HepG2 (cell line): ENCODE measurements around the gene IL33. TPM values are rescaled to one million over a fixed set of nuclear protein-coding genes. Genes with fewer than 3 reads are reported as not detected.

Experiments used
- ATAC-seq: fragments of 200-7000 bp; cut with Tn5 transposase; 3 replicates; pipeline ENCODE4 v1.9.1; 2020; ENCODE audit warnings: mild to moderate bottlenecking, moderate library complexity
- BruUV-seq: library from RNA; stranded (reverse); fragments of 400-500 nt; replicated peaks from 2 replicates; lab custom pipeline; 2021; lab: Mats Ljungman, UMichigan
- CTCF ChIA-PET: fragments of 300-600 bp; formaldehyde crosslinking; extraction: SDS; loops from one replicate; lab custom pipeline; 2021; ENCODE audit warnings: low total read pairs, inconsistent platforms, low intra/inter-chr PET ratio; lab: Yijun Ruan, JAX
- POLR2A ChIA-PET: fragments of 350-600 bp; sonication (Branson Sonifier 250); formaldehyde crosslinking; loops from one replicate; lab custom pipeline; 2020; ENCODE audit warnings: antibody characterized with exemption, inconsistent platforms; lab: Yijun Ruan, JAX
- DNase-seq: peaks from one replicate; pipeline ENCODE4 v3.0.0-alpha.2; 2015; ENCODE audit warnings: low spot score
- FAIRE-seq: peaks from 3 replicates; lab custom pipeline; 2011; peaks lifted over from hg19 to GRCh38; lab: Jason Lieb, UNC
- H2AFZ ChIP-seq: one replicate; pipeline ENCODE4 v1.6.1; 2011; ENCODE audit warnings: low read length, inconsistent platforms
- H3K27ac ChIP-seq: fragments of 300-600 bp; 3 replicates; pipeline ENCODE4 v1.8.0; 2011; ENCODE audit warnings: mixed run types, mild to moderate bottlenecking, mixed read lengths, low read length, inconsistent platforms; ENCODE audit not compliant: insufficient read depth; ENCODE audit errors: extremely low read length
- H3K27me3 ChIP-seq, 2 experiments: fragments of 200-600 bp in 1 of 2; 2 replicates in 1 of 2; 3 replicates in 1 of 2; pipeline versions ENCODE4 v1.6.0 to v1.8.0; 2011; ENCODE audit warnings: low read length in 2 of 2, mild to moderate bottlenecking in 2 of 2, moderate library complexity in 2 of 2, inconsistent platforms in 1 of 2; ENCODE audit not compliant: insufficient read depth in 2 of 2, control insufficient read depth in 1 of 2
- H3K36me3 ChIP-seq, 2 experiments: fragments of 200-600 bp in 1 of 2; replicated peaks in 1 of 2; 2 replicates in 1 of 2; 3 replicates in 1 of 2; pipeline versions ENCODE4 v1.5.1 to v1.8.0; 2011; ENCODE audit warnings: low read length in 2 of 2, inconsistent platforms in 1 of 2; ENCODE audit not compliant: insufficient read depth in 2 of 2, control insufficient read depth in 1 of 2
- H3K4me1 ChIP-seq: 2 replicates; pipeline ENCODE4 v1.5.1; 2012; ENCODE audit warnings: low read length, inconsistent platforms; ENCODE audit not compliant: insufficient read depth
- H3K4me2 ChIP-seq: 2 replicates; pipeline ENCODE4 v1.6.0; 2011; ENCODE audit warnings: low read depth, low read length, inconsistent platforms
- H3K4me3 ChIP-seq, 3 experiments: fragments of 200-600 bp in 1 of 3; sonication (generic), shearing (Covaris generic) in 1 of 3; replicated peaks in 1 of 3; 2 replicates each; pipeline ENCODE4 v1.5.1; 2011 to 2016; ENCODE audit warnings: low read length in 3 of 3, inconsistent platforms in 2 of 3, low read depth in 2 of 3, mild to moderate bottlenecking in 2 of 3, control low read depth in 1 of 3, mixed read lengths in 1 of 3; ENCODE audit not compliant: insufficient read depth in 1 of 3
- H3K79me2 ChIP-seq: one replicate; pipeline ENCODE4 v1.6.1; 2011; ENCODE audit warnings: low read length, inconsistent platforms; ENCODE audit not compliant: insufficient read depth
- H3K9ac ChIP-seq: 2 replicates; pipeline ENCODE4 v1.6.0; 2011; ENCODE audit warnings: mild to moderate bottlenecking, low read depth, low read length, inconsistent platforms; ENCODE audit not compliant: insufficient read depth
- H3K9me3 ChIP-seq: 2 replicates; pipeline ENCODE4 v1.5.1; 2012; ENCODE audit warnings: mild to moderate bottlenecking, low read length
- H4K20me1 ChIP-seq: 2 replicates; pipeline ENCODE4 v1.6.0; 2011; ENCODE audit warnings: inconsistent platforms, mild to moderate bottlenecking, low read length, moderate library complexity; ENCODE audit not compliant: insufficient read depth
- ATF5 ChIP-seq: sonication (generic); formaldehyde crosslinking; IDR thresholded peaks from 2 replicates; pipeline ENCODE4 v1.4.0; 2020; ENCODE audit warnings: mild to moderate bottlenecking, low read depth, missing genetic modification reagents
- HNRNPH1 ChIP-seq: fragments of 200-400 bp; formaldehyde crosslinking; optimal IDR thresholded peaks from 2 replicates; pipeline ENCODE3; 2017; ENCODE audit warnings: mild to moderate bottlenecking, low read depth, low read length
- PPARG ChIP-seq: conservative IDR thresholded peaks from 2 replicates; pipeline ENCODE4 v1.6.1; 2016; ENCODE audit warnings: missing biosample characterization, missing genetic modification reagents
- REST ChIP-seq, 2 experiments: IDR thresholded peaks; 2 replicates each; pipeline ENCODE4 v1.6.1; 2011 to 2012; ENCODE audit warnings: low read length in 2 of 2, borderline replicate concordance in 1 of 2, low read depth in 1 of 2, mild to moderate bottlenecking in 1 of 2, moderate library complexity in 1 of 2
- SUZ12 ChIP-seq: fragments of 150-350 bp; IDR thresholded peaks from 2 replicates; pipeline ENCODE4 v1.6.1; 2014; ENCODE audit warnings: low read depth, low read length
- ZNF460 ChIP-seq: sonication (generic); formaldehyde crosslinking; IDR thresholded peaks from 2 replicates; pipeline ENCODE4 v1.5.1; 2020; ENCODE audit warnings: missing genetic modification reagents, mild to moderate bottlenecking, borderline replicate concordance
- ZNF800 ChIP-seq: sonication (generic); formaldehyde crosslinking; IDR thresholded peaks from 2 replicates; pipeline ENCODE4 v1.4.0; 2020; ENCODE audit warnings: missing genetic modification reagents
- ZXDC ChIP-seq: sonication (generic); formaldehyde crosslinking; IDR thresholded peaks from 2 replicates; pipeline ENCODE4 v1.5.0; 2020; ENCODE audit warnings: mild to moderate bottlenecking, missing genetic modification reagents
- in situ Hi-C: cut with HindIII; loops from 2 replicates; pipeline ENCODE4 v1.10.0; 2017; ENCODE audit warnings: low pct_unique_long_range_greater_than_20kb; ENCODE audit not compliant: extremely low pct_ligation_motif_present
- intact Hi-C: fragments of 100-400 bp; cut with micrococcal nuclease; formaldehyde crosslinking; loops from one replicate; pipeline ENCODE4 v1.10.0; 2022; ENCODE audit not compliant: unreplicated experiment
- polyA plus RNA-seq, 8 experiments: library from polyadenylated mRNA; depleted of rRNA in 3 of 8; stranded (reverse) in 7 of 8; unstranded in 1 of 8; fragments of >200 nt; fragmentation: Illumina TruSeq in 4 of 8; extraction: Trizol in 4 of 8; gene quantifications; 2 replicates each; pipeline versions ENCODE4 v1.2.1 to v1.2.3, GENCODE V29; 2011 to 2016; ENCODE audit warnings: low read depth in 4 of 8, missing spikeins in 1 of 8, mixed read lengths in 1 of 8; ENCODE audit not compliant: insufficient read depth in 1 of 8
- total RNA-seq, 5 experiments: library from RNA; depleted of rRNA; stranded (reverse); fragments of >200 nt; fragmentation: Illumina TruSeq; extraction: Trizol; gene quantifications; 2 replicates each; pipeline ENCODE4 v1.2.3, GENCODE V29; 2016; ENCODE audit warnings: low read depth in 1 of 5

IL33 gene
- total and polyA plus RNA-seq, 2 of the 13 experiments (the other 11 are each of a cell fraction or from before 2014, with no cell fraction given): 0.05 TPM; not detected in 1

- TF ChIP-seq ZXDC (CRISPR knock-in tag): no peak
- no peak for TF ChIP-seq ZNF800
- TF ChIP-seq HNRNPH1: no peak
- no peak for TF ChIP-seq PPARG (CRISPR knock-in tag)
- TF ChIP-seq ATF5 (CRISPR knock-in tag): no peak
Measured at GRCh38 chr9:6186691-6187090, 28.9 kb upstream of the IL33 start (continued).

GRCh38 chr9:6187272-6187671 lies 28.3 kb upstream of the IL33 start:
- CTCF ChIA-PET: no interaction called here
- 0 out of 4 replicates have a peak, but pooled peaks of 1 of the 2 experiments have one; percentile 48 for TF ChIP-seq REST (IDR thresholded peaks at IDR 0.05; ENCODE audit: borderline replicate concordance in 1 of 2, low read depth in 1 of 2, low read length in 2 of 2)
- TF ChIP-seq SUZ12: no peak
- no peak for TF ChIP-seq ZNF460
- TF ChIP-seq, all 625 proteins: peak for 1
- Histone ChIP-seq H3K27me3 (peaks cover 0 to 1% of the 10 kb centered on the region in 2 experiments; a peak in 2 of 5 replicates), H3K79me2 (no peaks in the 10 kb centered on the region), H3K27ac (no peak overlapping the region), H3K9me3 (no peaks in the 10 kb centered on the region), H2AFZ (no peak overlapping the region), H3K4me1 (no peaks in the 10 kb centered on the region), H3K4me2 (no peak overlapping the region), H4K20me1 (no peaks in the 10 kb centered on the region), H3K36me3 (no peaks in the 10 kb centered on the region), H3K4me3 (no peak overlapping the region), H3K9ac (no peak overlapping the region)
- no peak for ATAC-seq
- POLR2A ChIA-PET: no interaction called here
- FAIRE-seq: no peak
- in situ Hi-C loops (no loop called here), intact Hi-C loops (no loop called here)
- no peak for DNase-seq
- no TSS peak for BruUV-seq
